ENCODE measurements around the gene BTBD19.

GRCh38 chr1:44829506-44830384 lies 21.4 kb downstream of the BTBD19 start:
- TF ChIP-seq SUZ12 (IDR thresholded peaks at IDR 0.05; ENCODE audit: extremely low read depth, insufficient read depth, insufficient read length) (no peak), YY1 (IDR thresholded peaks at IDR 0.05; ENCODE audit: insufficient read depth, insufficient read length) (no peak), ZNF274 (IDR thresholded peaks at IDR 0.05; ENCODE audit: low read depth, low read length) (peak; percentile 70)
